H9 (cell line): ENCODE data around the gene NUP62CL. TPM values are rescaled to one million over a fixed set of nuclear protein-coding genes. Genes with fewer than 3 reads are reported as not detected.

Experiments
- DNase-seq: peaks from one replicate; pipeline ENCODE4 v3.0.0-alpha.2; 2017
- H2AFZ ChIP-seq: one replicate; pipeline ENCODE4 v1.6.1; 2013; ENCODE audit warnings: mild to moderate bottlenecking, low read length, control low read depth, moderate library complexity
- H2AK5ac ChIP-seq: 2 replicates; pipeline ENCODE4 v1.6.1; 2013; ENCODE audit warnings: low read length, control low read depth, mixed read lengths; ENCODE audit not compliant: insufficient read length
- H2BK120ac ChIP-seq: one replicate; pipeline ENCODE4 v1.6.1; 2013; ENCODE audit warnings: low read depth, mild to moderate bottlenecking, low read length, control low read depth, inconsistent platforms; ENCODE audit not compliant: poor library complexity, severe bottlenecking
- H2BK12ac ChIP-seq: 2 replicates; pipeline ENCODE4 v1.6.1; 2013; ENCODE audit warnings: low read length, control low read depth, mixed read lengths, low read depth; ENCODE audit not compliant: insufficient read length
- H2BK15ac ChIP-seq: 2 replicates; pipeline ENCODE4 v1.6.1; 2013; ENCODE audit warnings: low read depth, low read length, control low read depth
- H2BK20ac ChIP-seq: one replicate; pipeline ENCODE4 v1.6.1; 2013; ENCODE audit warnings: low read depth, mild to moderate bottlenecking, low read length, control low read depth, inconsistent platforms; ENCODE audit not compliant: poor library complexity, severe bottlenecking
- H2BK5ac ChIP-seq: 2 replicates; pipeline ENCODE4 v1.6.1; 2013; ENCODE audit warnings: low read length, control low read depth, mixed read lengths; ENCODE audit not compliant: insufficient read length
- H3K14ac ChIP-seq: 2 replicates; pipeline ENCODE4 v1.6.1; 2013; ENCODE audit warnings: low read length, control low read depth; ENCODE audit not compliant: insufficient read depth
- H3K18ac ChIP-seq: 2 replicates; pipeline ENCODE4 v1.6.1; 2013; ENCODE audit warnings: low read depth, mild to moderate bottlenecking, mixed read lengths, low read length, control low read depth; ENCODE audit not compliant: insufficient read length
- H3K23ac ChIP-seq: 2 replicates; pipeline ENCODE4 v1.6.1; 2013; ENCODE audit warnings: low read length, control low read depth, mixed read lengths, low read depth; ENCODE audit not compliant: insufficient read length
- H3K23me2 ChIP-seq: 2 replicates; pipeline ENCODE4 v1.6.1; 2013; ENCODE audit warnings: low read depth, mild to moderate bottlenecking, mixed read lengths, low read length, control low read depth; ENCODE audit not compliant: insufficient read length, poor library complexity, severe bottlenecking
- H3K27ac ChIP-seq: 2 replicates; pipeline ENCODE4 v1.5.1; 2013; ENCODE audit warnings: low read length, control low read depth, mixed read lengths, low read depth; ENCODE audit not compliant: insufficient read length
- H3K27me3 ChIP-seq: 2 replicates; pipeline ENCODE4 v1.6.1; 2013; ENCODE audit warnings: low read length, control low read depth, inconsistent platforms; ENCODE audit not compliant: insufficient read depth
- H3K4ac ChIP-seq: 2 replicates; pipeline ENCODE4 v1.6.1; 2013; ENCODE audit warnings: low read depth, mild to moderate bottlenecking, control low read depth, inconsistent platforms, low read length, moderate library complexity
- H3K4me1 ChIP-seq: 2 replicates; pipeline ENCODE4 v1.6.1; 2013; ENCODE audit warnings: low read length, control low read depth, inconsistent platforms; ENCODE audit not compliant: insufficient read depth
- H3K4me2 ChIP-seq: 2 replicates; pipeline ENCODE4 v1.6.1; 2013; ENCODE audit warnings: low read length, control low read depth, mixed read lengths; ENCODE audit not compliant: insufficient read length, insufficient read depth
- H3K56ac ChIP-seq: 2 replicates; pipeline ENCODE4 v1.6.1; 2013; ENCODE audit warnings: low read depth, mild to moderate bottlenecking, mixed read lengths, low read length, control low read depth; ENCODE audit not compliant: insufficient read length
- H3K79me1 ChIP-seq: 2 replicates; pipeline ENCODE4 v1.6.1; 2013; ENCODE audit warnings: low read depth, mild to moderate bottlenecking, moderate library complexity, low read length, control low read depth, inconsistent platforms; ENCODE audit not compliant: insufficient read depth, poor library complexity, severe bottlenecking
- H3K79me2 ChIP-seq: 2 replicates; pipeline ENCODE4 v1.6.1; 2013; ENCODE audit warnings: low read length, control low read depth, inconsistent platforms; ENCODE audit not compliant: insufficient read depth
- H3K9ac ChIP-seq: 2 replicates; pipeline ENCODE4 v1.6.1; 2013; ENCODE audit warnings: low read length, control low read depth, mixed read lengths; ENCODE audit not compliant: insufficient read length; ENCODE audit errors: extremely low read depth
- H3K9me3 ChIP-seq: one replicate; pipeline ENCODE4 v1.6.1; 2013; ENCODE audit warnings: low read depth, low read length, inconsistent platforms; ENCODE audit not compliant: control insufficient read depth
- H3T11ph ChIP-seq: one replicate; pipeline ENCODE4 v1.6.1; 2013; ENCODE audit warnings: mild to moderate bottlenecking, low read length, control low read depth, inconsistent platforms
- H4K20me1 ChIP-seq: one replicate; pipeline ENCODE4 v1.6.1; 2013; ENCODE audit not compliant: control insufficient read depth, insufficient read length, insufficient read depth
- H4K5ac ChIP-seq: 2 replicates; pipeline ENCODE4 v1.6.1; 2013; ENCODE audit warnings: low read depth, mild to moderate bottlenecking, mixed read lengths, low read length, control low read depth; ENCODE audit not compliant: insufficient read length
- H4K8ac ChIP-seq: replicated peaks from 2 replicates; pipeline ENCODE4 v1.6.1; 2013; ENCODE audit warnings: low read length, control low read depth, mixed read lengths, low read depth; ENCODE audit not compliant: insufficient read length
- H4K91ac ChIP-seq: 2 replicates; pipeline ENCODE4 v1.6.1; 2013; ENCODE audit warnings: low read depth, mild to moderate bottlenecking, moderate library complexity, mixed read lengths, low read length, control low read depth; ENCODE audit not compliant: insufficient read length
- H3K27ac Mint-ChIP-seq, 3 experiments: 2 replicates in 2 of 3; 3 replicates in 1 of 3; pipeline ENCODE4 v1.8.0; 2020 to 2021; ENCODE audit warnings: mixed read lengths in 3 of 3, mild to moderate bottlenecking in 1 of 3, moderate library complexity in 1 of 3
- H3K27me3 Mint-ChIP-seq: 2 replicates; pipeline ENCODE4 v1.8.0; 2021; ENCODE audit warnings: low read depth, mild to moderate bottlenecking, moderate library complexity, mixed read lengths
- H3K36me3 Mint-ChIP-seq, 3 experiments: 2 replicates in 2 of 3; 3 replicates in 1 of 3; pipeline ENCODE4 v1.8.0; 2020 to 2021; ENCODE audit warnings: low read depth in 3 of 3, mixed read lengths in 3 of 3; ENCODE audit not compliant: insufficient read depth in 1 of 3
- H3K4me1 Mint-ChIP-seq, 2 experiments: 2 replicates each; pipeline ENCODE4 v1.8.0; 2020; ENCODE audit warnings: mixed read lengths in 2 of 2
- H3K4me3 Mint-ChIP-seq, 2 experiments: 2 replicates in 1 of 2; 3 replicates in 1 of 2; pipeline ENCODE4 v1.8.0; 2020 to 2021; ENCODE audit warnings: mild to moderate bottlenecking in 2 of 2, mixed read lengths in 2 of 2, moderate library complexity in 1 of 2
- H3K9me3 Mint-ChIP-seq, 2 experiments: 2 replicates in 1 of 2; 3 replicates in 1 of 2; pipeline ENCODE4 v1.8.0; 2020; ENCODE audit warnings: mild to moderate bottlenecking in 2 of 2, mixed read lengths in 2 of 2, moderate library complexity in 1 of 2
- WGBS: extraction: QIAGEN DNeasy Blood & Tissue Kit; methylation state at CpG from one replicate; pipeline ENCODE4 v1.1.7; 2013; ENCODE audit warnings: missing lambda C conversion rate, low lambda C conversion rate, mixed read lengths; ENCODE audit not compliant: insufficient read length; ENCODE audit errors: extremely low coverage; 5-methylcytosine and 5-hydroxymethylcytosine counted together
- total RNA-seq: library from RNA; stranded (reverse); gene quantifications from 2 replicates; pipeline ENCODE4 v1.2.1, GENCODE V29; 2021
- TF ChIP-seq, protein P1 (sequence below): fragments of 200-600 bp; sonication (generic); conservative IDR thresholded peaks from 3 replicates; pipeline ENCODE4 v1.8.0; 2021; ENCODE audit warnings: antibody characterized with exemption, mild to moderate bottlenecking

NUP62CL gene
- total RNA-seq, 1 experiment from 2014 or later = 3.9 TPM

DNA sequence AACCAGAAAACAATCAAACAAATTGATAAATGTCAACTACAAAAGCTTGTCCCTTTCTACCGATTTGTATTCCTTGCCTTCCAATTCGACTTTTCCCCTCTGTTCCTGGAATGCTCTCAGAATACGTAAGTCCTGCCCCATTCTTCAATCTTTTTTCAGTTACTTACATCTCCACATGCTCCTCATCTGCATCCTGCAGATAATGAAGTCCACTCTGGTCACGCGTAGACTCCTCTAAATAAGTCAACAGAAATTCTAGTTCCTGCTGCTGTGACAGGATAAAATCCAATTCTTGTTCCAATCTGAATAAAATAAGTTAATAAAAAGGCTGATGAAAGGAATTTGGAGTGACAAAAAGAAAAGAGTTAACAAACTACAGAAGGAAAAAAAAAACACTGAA lies 53.2 kb downstream of the NUP62CL start:
- Histone ChIP-seq H3K23ac (no peak overlapping the region), H3K79me1 (no peaks in the 10 kb centered on the region), H3K9me3 (no peaks in the 10 kb centered on the region), H2BK5ac (no peak overlapping the region), H3K4me2 (no peak overlapping the region), H3K23me2 (no peaks in the 10 kb centered on the region), H3K4ac (no peak overlapping the region), H4K20me1 (no peaks in the 10 kb centered on the region), H3K9ac (no peak overlapping the region), H2BK120ac (no peak overlapping the region), H3K27me3 (no peaks in the 10 kb centered on the region), H2AK5ac (no peak overlapping the region), H3K4me1 (peaks cover 2% of the 10 kb centered on the region; the same call in 1 of the 2 replicates), H2BK20ac (no peak overlapping the region), H3T11ph (no peak overlapping the region), H4K91ac (no peak overlapping the region), H2AFZ (no peak overlapping the region), H3K27ac (no peak overlapping the region), H2BK15ac (no peak overlapping the region), H3K79me2 (no peaks in the 10 kb centered on the region), H3K18ac (no peak overlapping the region), H2BK12ac (no peak overlapping the region), H3K14ac (no peak overlapping the region), H4K8ac (no peak overlapping the region), H4K5ac (no peak overlapping the region), H3K56ac (no peak overlapping the region)
- TF ChIP-seq, protein P1, sequence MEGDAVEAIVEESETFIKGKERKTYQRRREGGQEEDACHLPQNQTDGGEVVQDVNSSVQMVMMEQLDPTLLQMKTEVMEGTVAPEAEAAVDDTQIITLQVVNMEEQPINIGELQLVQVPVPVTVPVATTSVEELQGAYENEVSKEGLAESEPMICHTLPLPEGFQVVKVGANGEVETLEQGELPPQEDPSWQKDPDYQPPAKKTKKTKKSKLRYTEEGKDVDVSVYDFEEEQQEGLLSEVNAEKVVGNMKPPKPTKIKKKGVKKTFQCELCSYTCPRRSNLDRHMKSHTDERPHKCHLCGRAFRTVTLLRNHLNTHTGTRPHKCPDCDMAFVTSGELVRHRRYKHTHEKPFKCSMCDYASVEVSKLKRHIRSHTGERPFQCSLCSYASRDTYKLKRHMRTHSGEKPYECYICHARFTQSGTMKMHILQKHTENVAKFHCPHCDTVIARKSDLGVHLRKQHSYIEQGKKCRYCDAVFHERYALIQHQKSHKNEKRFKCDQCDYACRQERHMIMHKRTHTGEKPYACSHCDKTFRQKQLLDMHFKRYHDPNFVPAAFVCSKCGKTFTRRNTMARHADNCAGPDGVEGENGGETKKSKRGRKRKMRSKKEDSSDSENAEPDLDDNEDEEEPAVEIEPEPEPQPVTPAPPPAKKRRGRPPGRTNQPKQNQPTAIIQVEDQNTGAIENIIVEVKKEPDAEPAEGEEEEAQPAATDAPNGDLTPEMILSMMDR = no peak
- no CpG with 5 or more reads among the region's 5 CpGs for WGBS
- Mint-ChIP-seq H3K9me3 (peaks cover 0 to 35% of the 10 kb centered on the region in 2 experiments; a peak in 2 of 5 replicates), H3K4me1 (peaks cover 26 to 40% of the 10 kb centered on the region in 2 experiments), H3K27me3 (no peaks in the 10 kb centered on the region), H3K36me3 (peaks cover 0 to 7% (median 5%) of the 10 kb centered on the region in 3 experiments; a peak in 3 of 7 replicates), H3K4me3 (no peak overlapping the region), H3K27ac (no peak overlapping the region; a peak in 1 of 7 replicates)
- DNase-seq = no peak
